A549 (cell line): Measurements from ENCODE around the gene ZNF764. TPM values are rescaled to one million over a fixed set of nuclear protein-coding genes. Genes with fewer than 3 reads are reported as not detected.
"Not testable (repeated sequence)": the region's sequence is repeated elsewhere in the genome, so short reads cannot be mapped to it uniquely, and the experiment has no call there.

Source experiments
- ATAC-seq, 2 experiments: fragments of 200-7000 bp in 1 of 2; fragments of >200 bp in 1 of 2; cut with Nextera tagmentation in 1 of 2; cut with Tn5 transposase in 1 of 2; 3 replicates each; pipeline versions ENCODE4 v1.8.0 to v1.9.1; 2018 to 2020; ENCODE audit warnings: mild to moderate bottlenecking in 1 of 2, moderate library complexity in 1 of 2
- CTCF ChIA-PET: fragments of 300-600 bp; sonication (Branson Sonifier 250); formaldehyde crosslinking; extraction: SDS; loops from one replicate; lab custom pipeline; 2021; ENCODE audit warnings: antibody characterized with exemption, inconsistent platforms; lab: Yijun Ruan, JAX
- POLR2A ChIA-PET: fragments of 350-600 bp; formaldehyde crosslinking; extraction: SDS; loops from one replicate; lab custom pipeline; 2021; ENCODE audit warnings: antibody characterized with exemption, inconsistent platforms; lab: Yijun Ruan, JAX
- DNase-seq, 2 experiments: peaks; one replicate each; pipeline versions ENCODE4 v3.0.0 to v3.0.0-alpha.2; 2011 to 2016; ENCODE audit warnings: low read depth in 1 of 2, low spot score in 1 of 2
- FAIRE-seq: peaks from 2 replicates; lab custom pipeline; 2011; peaks lifted over from hg19 to GRCh38; lab: Jason Lieb, UNC
- H3K27ac ChIP-seq, 2 experiments: fragments of >200 bp; sonication (Bioruptor Twin); formaldehyde crosslinking; 3 replicates each; pipeline ENCODE4 v1.5.1; 2016 to 2017
- H3K4me1 ChIP-seq: fragments of >200 bp; sonication (Bioruptor Twin); formaldehyde crosslinking; 3 replicates; pipeline ENCODE4 v1.6.1; 2016
- H3K4me2 ChIP-seq: fragments of >200 bp; sonication (Bioruptor Twin); formaldehyde crosslinking; 3 replicates; pipeline ENCODE4 v1.6.1; 2016
- H3K4me3 ChIP-seq: fragments of >200 bp; sonication (Bioruptor Twin); formaldehyde crosslinking; 3 replicates; pipeline ENCODE4 v1.5.1; 2016
- H3K9me3 ChIP-seq: fragments of >200 bp; sonication (Bioruptor Twin); formaldehyde crosslinking; 3 replicates; pipeline ENCODE4 v1.6.1; 2016
- CBX2 ChIP-seq: fragments of 200-600 bp; sonication (generic); IDR thresholded peaks from 2 replicates; pipeline ENCODE4 v1.6.1; 2016; ENCODE audit warnings: low read depth, mild to moderate bottlenecking, borderline replicate concordance
- FOSL2 ChIP-seq, 2 experiments: fragments of 450-650 bp in 1 of 2; fragments of >200 bp in 1 of 2; sonication (Bioruptor Twin) in 1 of 2; formaldehyde crosslinking; IDR thresholded peaks; 2 replicates each; pipeline versions ENCODE4 v1.5.0 to v1.6.1; 2016 to 2020; ENCODE audit warnings: mild to moderate bottlenecking in 1 of 2, moderate library complexity in 1 of 2
- HOXB5 ChIP-seq: fragments of 250-450 bp; sonication (Bioruptor Pico); IDR thresholded peaks from 2 replicates; pipeline ENCODE4 v1.5.0; 2020; ENCODE audit warnings: mild to moderate bottlenecking, moderate library complexity
- JUN ChIP-seq, 2 experiments: fragments of >200 bp; sonication (Bioruptor Twin); formaldehyde crosslinking; IDR thresholded peaks; 2 replicates in 1 of 2; 3 replicates in 1 of 2; pipeline ENCODE4 v1.6.1; 2016 to 2017
- MAFK ChIP-seq: fragments of 450-650 bp; IDR thresholded peaks from 2 replicates; pipeline ENCODE4 v1.6.1; 2014; ENCODE audit not compliant: partially characterized antibody
- NFE2L2 ChIP-seq: fragments of 150-350 bp; conservative IDR thresholded peaks from 2 replicates; pipeline ENCODE4 v1.6.1; 2014; ENCODE audit warnings: low read length
- ZC3H11A ChIP-seq: fragments of 450-650 bp; IDR thresholded peaks from 2 replicates; pipeline ENCODE4 v1.6.1; 2014; ENCODE audit warnings: antibody characterized with exemption, mild to moderate bottlenecking
- whole genome bisulfite sequencing: methylation state at CpG from one replicate; pipeline ENCODE4 v1.1.6; 2017; ENCODE audit errors: missing lambda C conversion rate; 5-methylcytosine and 5-hydroxymethylcytosine counted together
- polyA plus RNA-seq, 4 experiments: library from polyadenylated mRNA; depleted of rRNA in 3 of 4; stranded (reverse); fragments of >200 nt; fragmentation: RNase III in 1 of 4; extraction: RNeasy Plus Mini Kit Qiagen cat#74134 plus additional on column Dnase treatment in 1 of 4; gene quantifications; 2 replicates in 3 of 4; 3 replicates in 1 of 4; pipeline ENCODE4 v1.2.3, GENCODE V29; 2011 to 2017
- TF ChIP-seq, protein P1 (sequence below): IDR thresholded peaks from 2 replicates; pipeline ENCODE4 v1.6.1; 2012

ZNF764 gene
- polyA plus RNA-seq, 2 of the 4 experiments (the other 2 are of a cell fraction), result 2.9 to 4.0 TPM

DNA sequence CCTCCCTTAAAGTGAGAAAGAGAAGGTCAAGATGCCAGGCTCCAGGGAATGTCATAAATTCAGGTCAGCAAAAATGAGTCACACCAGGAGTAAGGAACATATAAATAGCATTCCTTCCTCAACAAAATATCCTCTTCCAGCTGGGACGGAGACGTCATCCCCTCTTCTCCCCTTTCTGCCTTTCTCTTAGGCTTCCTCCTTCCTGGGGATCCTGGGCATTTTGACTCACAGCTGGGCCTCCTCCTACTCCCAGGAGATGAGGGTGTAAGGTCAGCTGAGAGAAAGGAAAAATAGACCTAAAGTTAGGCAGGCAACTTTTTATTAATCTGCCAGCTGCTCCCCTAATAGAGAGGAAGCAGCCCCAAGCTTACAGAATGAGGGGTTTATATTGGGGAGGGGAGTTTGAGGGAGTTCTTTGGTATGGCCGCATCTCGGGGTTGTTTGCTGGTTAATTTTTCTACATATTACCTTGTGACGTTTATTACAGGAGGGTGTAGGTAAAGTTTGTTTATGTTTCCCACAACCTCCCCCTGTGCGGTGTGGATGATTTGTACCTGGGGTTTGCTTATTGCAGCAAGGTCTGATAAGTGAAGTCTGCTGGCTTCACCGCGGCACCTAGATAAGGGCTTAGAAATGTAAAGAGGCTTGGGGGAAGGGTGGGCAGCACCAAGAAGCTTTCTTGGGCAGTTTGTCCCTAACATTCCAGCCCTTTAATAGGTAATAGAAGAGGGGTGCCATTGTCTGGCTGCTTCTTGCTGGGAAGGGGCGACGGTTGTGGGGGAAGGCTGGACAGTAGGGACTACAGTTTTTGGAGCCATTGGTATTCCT, 16.5 kb downstream of the ZNF764 start:
- peak overlapping the region; percentile 33; the same call in 2 of the 3 replicates for H3K4me2 ChIP-seq
- POLR2A ChIA-PET, result interaction anchor here (2.9 kb wide), 1 partner anchor 17 kb away, joined by 9 read pairs; the partner anchor contains the start of gene ZNF764
- CTCF ChIA-PET, result interaction anchor here (0.6 to 3.2 kb wide), 3 partner anchors 14 to 16 kb away, joined by 3 to 10 read pairs (median 6); partner anchors contain the start of gene ZNF764
- no peak for DNase-seq
- TF ChIP-seq FOSL2 (IDR thresholded peaks at IDR 0.05), result no peak
- TF ChIP-seq FOSL2 (CRISPR knock-in tag; IDR thresholded peaks at IDR 0.05), result 0 out of 2 replicates have a peak, but pooled peaks have one; percentile 26
- no peak for TF ChIP-seq ZC3H11A
- TF ChIP-seq, protein P1, sequence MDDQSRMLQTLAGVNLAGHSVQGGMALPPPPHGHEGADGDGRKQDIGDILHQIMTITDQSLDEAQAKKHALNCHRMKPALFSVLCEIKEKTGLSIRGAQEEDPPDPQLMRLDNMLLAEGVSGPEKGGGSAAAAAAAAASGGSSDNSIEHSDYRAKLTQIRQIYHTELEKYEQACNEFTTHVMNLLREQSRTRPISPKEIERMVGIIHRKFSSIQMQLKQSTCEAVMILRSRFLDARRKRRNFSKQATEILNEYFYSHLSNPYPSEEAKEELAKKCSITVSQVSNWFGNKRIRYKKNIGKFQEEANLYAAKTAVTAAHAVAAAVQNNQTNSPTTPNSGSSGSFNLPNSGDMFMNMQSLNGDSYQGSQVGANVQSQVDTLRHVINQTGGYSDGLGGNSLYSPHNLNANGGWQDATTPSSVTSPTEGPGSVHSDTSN, result no peak
- TF ChIP-seq MAFK, result peak; percentile 48
- peaks cover 10% of the 10 kb centered on the region; the same call in 1 of the 3 replicates for H3K4me1 ChIP-seq
- WGBS, result 74% methylated on average over 10 of the region's 10 CpGs
- no peak for FAIRE-seq
- no peak overlapping the region for H3K27ac ChIP-seq
- no peak overlapping the region for H3K4me3 ChIP-seq
- no peaks in the 10 kb centered on the region for H3K9me3 ChIP-seq
- peak; percentile 40 to 41; a peak in 3 of 6 replicates for ATAC-seq

DNA sequence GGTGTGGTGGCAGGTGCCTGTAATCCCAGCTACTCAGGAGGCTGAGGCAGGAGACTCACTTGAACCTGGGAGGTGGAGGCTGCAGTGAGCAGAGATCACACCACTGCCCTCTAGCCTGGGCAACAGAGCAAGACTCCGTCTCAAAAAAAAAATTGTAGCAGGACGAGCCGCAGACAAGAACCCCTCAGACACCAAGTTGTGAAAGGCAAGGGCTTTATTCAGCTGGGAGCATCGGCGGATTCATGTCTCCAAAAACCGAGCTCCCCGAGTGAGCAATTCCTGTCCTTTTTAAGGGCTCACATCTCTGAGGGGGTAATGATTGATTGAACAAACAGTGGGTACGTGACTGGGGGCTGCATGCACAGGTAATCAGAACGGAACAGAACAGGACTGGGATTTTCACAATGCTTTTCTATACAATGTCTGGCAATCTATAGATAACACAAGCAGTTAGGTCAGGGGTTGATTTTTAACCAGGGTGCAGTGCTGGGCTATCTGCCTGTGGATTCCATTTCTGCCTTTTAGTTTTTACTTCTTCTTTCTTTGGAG, 17.2 kb downstream of the ZNF764 start:
- H3K4me1 ChIP-seq, result peaks cover 10% of the 10 kb centered on the region; the same call in 1 of the 3 replicates
- not testable (repeated sequence) for FAIRE-seq, H3K27ac ChIP-seq, DNase-seq, H3K9me3 ChIP-seq, H3K4me3 ChIP-seq
- 78% methylated on average over 9 of the region's 9 CpGs for WGBS
- ChIA-PET CTCF (interaction anchor here (0.6 to 1.9 kb wide), 4 partner anchors 15 to 74 kb away, joined by 3 to 6 read pairs (median 4); no protein-coding TSS in a partner anchor), POLR2A (interaction anchor here (2.9 kb wide), 1 partner anchor 17 kb away, joined by 9 read pairs; the partner anchor contains the start of gene ZNF764)
- ATAC-seq, result peak in 1 of 2 experiments; percentile 24; a peak in 1 of 6 replicates
- H3K4me2 ChIP-seq, result peak overlapping the region; percentile 33; the same call in 2 of the 3 replicates

DNA sequence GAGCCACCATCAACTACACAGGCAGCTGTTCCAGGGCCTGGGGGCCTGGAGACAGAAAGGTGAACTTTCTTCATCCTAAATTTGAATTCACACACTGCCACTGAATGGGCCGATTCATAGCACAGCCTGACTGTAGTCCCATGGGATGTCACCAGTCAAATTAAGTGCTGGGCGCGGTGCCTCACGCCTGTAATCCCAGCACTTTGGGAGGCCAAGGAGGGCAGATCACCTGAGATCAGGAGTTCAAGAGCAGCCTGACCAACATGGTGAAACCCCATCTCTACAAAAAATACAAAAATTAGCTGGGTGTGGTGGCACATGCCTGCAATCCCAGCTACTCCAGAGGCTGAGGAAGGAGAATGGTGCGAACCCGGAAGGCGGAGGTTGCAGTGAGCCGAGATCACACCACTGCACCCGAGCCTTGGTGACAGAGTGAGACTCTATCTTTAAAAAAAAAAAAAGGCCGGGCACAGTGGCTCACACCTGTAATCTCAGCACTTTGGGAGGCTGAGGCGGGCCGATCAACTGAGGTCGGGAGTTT, 18.1 kb downstream of the ZNF764 start:
- Histone ChIP-seq H3K4me1 (peaks cover 17% of the 10 kb centered on the region; the same call in 2 of the 3 replicates), H3K27ac (peak overlapping the region in 1 of 2 experiments; percentile 31; a peak in 2 of 6 replicates)
- not testable (repeated sequence) for H3K4me2 ChIP-seq, DNase-seq, H3K9me3 ChIP-seq, ATAC-seq, H3K4me3 ChIP-seq, FAIRE-seq
- ChIA-PET CTCF (interaction anchor here (0.8 to 1.9 kb wide), 3 partner anchors 17 to 75 kb away, joined by 3 to 6 read pairs (median 4); no protein-coding TSS in a partner anchor), POLR2A (interaction anchor here (2.9 kb wide), 1 partner anchor 18 kb away, joined by 9 read pairs; the partner anchor contains the start of gene ZNF764)
- 87% methylated on average over 13 of the region's 13 CpGs for WGBS

DNA sequence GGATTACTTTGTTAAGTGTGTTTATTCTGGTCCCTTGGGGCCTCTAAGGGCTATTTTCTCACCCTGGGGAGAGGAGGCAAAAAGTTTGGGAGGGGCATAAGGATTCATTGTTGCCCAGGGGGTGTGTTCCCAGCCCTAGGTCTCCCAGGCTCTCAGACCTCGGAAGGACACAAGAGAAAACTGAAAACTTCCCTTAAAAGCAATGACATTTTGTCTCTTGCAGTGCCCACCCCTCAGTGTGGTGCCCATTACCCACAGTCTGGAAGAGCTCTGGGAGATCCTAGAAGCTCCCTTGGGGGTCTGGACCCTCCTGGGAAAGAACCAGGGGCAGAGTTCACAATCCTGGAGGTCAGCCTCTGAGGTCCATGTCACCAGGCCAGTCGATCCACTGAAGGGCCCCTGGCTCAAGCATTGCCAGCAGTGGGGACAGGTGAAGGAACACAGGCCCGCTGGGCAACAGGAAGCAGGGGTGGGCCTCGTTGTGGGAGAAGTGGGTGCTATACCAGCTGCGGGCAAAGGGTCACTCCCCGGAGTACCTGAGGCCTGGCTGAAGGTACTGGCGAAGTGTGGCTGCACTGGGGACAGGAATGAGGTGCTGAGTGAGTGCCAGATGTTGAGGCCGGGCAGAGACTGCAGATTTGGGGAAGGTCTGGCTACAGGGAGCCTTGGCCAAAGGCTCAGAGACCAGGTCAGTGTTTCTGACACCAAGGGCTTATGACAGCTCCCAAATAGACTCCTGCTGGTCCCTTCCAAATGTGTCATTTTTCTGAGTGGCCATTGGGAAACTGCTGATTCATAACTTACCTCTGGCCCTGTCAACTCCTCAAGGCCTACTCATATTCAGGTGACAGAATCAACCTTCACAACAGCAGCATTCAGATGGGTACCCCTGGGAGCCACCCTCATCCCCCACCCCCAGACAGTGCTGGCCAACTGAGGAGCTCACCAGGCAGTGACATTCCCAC, 18.9 kb downstream of the ZNF764 start:
- no peak overlapping the region for H3K4me2 ChIP-seq
- DNase-seq (no peak), FAIRE-seq (no peak), ATAC-seq (no peak)
- ChIA-PET CTCF (interaction anchor here (1.8 to 1.9 kb wide), 2 partner anchors 18 to 76 kb away, joined by 4 to 6 read pairs; no protein-coding TSS in a partner anchor), POLR2A (interaction anchor here (2.9 kb wide), 1 partner anchor 19 kb away, joined by 9 read pairs; the partner anchor contains the start of gene ZNF764)
- WGBS, result 92% methylated on average over 7 of the region's 8 CpGs
- no peaks in the 10 kb centered on the region for H3K9me3 ChIP-seq
- H3K27ac ChIP-seq, result peak overlapping the region in 1 of 2 experiments; percentile 31; a peak in 2 of 6 replicates
- TF ChIP-seq CBX2, result no peak
- TF ChIP-seq NFE2L2, result no peak
- no peak for TF ChIP-seq HOXB5
- peak; percentile 3 for TF ChIP-seq MAFK
- no peak for TF ChIP-seq JUN (IDR thresholded peaks at IDR 0.05)
- no peak overlapping the region for H3K4me3 ChIP-seq
- H3K4me1 ChIP-seq, result peaks cover 17% of the 10 kb centered on the region; the same call in 2 of the 3 replicates

DNA sequence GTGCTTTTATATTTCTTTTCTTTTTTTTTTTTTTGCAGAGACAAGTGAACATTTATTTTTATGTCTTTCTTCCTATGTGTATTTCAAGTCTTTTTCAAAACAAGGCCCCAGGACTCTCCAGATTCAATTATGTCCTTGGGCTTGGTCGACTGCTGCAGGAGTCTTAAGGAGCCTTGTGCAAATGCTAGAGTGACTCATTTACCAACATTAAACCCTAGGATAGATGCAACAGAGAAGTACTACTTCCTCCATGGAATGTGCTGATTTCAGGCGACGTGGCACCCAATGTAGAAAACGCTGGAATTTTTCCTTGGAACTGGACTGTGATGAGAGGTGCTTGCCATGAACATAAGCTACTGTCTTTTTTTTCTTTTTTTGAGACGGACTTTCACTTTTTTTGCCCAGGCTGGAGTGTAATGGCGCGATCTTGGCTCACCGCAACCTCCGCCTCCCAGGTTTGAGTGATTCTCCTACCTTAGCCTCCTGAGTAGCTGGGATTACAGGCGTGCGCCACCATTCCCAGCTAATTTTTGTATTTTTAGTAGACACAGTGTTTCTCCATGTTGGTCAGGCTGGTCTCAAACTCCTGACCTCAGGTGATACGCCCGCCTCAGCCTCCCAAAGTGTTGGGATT, 21.7 kb downstream of the ZNF764 start:
- Histone ChIP-seq H3K4me1 (peaks cover 20% of the 10 kb centered on the region; the same call in 2 of the 3 replicates), H3K4me2 (peak overlapping the region; percentile 87; the same call in 2 of the 3 replicates)
- not testable (repeated sequence) for H3K4me3 ChIP-seq, ATAC-seq, H3K9me3 ChIP-seq, DNase-seq, FAIRE-seq, H3K27ac ChIP-seq
- ChIA-PET CTCF (interaction anchor here (0.6 to 2.2 kb wide), 6 partner anchors 16 to 98 kb away, joined by 4 to 9 read pairs (median 4); partner anchors contain the start of gene ZNF764), POLR2A (interaction anchor here (0.5 to 3.0 kb wide), 4 partner anchors 9 to 107 kb away, joined by 5 to 36 read pairs (median 6); partner anchors contain the start of genes DCTPP1 and ZNF764)
- WGBS, result 90% methylated on average over 13 of the region's 13 CpGs
